Esophagus squamous epithelium (tissue), 5 donors: ENCODE data around the gene CYP2F1. TPM values are rescaled to one million over a fixed set of nuclear protein-coding genes. Genes with fewer than 3 reads are reported as not detected.

Experiments
- DNase-seq: peaks from one replicate; lab custom pipeline; 2025; lab: John Stamatoyannopoulos, UW
- H3K27ac ChIP-seq, 4 donors: fragments of 200-600 bp; sonication (generic); one replicate each; pipeline ENCODE4 v1.5.1; 2016 to 2019; ENCODE audit warnings: mild to moderate bottlenecking in 1 of 4
- H3K27me3 ChIP-seq, 4 donors: fragments of 200-600 bp; sonication (generic); 1 replicate in 3 of 4; 2 replicates in 1 of 4; pipeline versions ENCODE4 v1.5.1 to v1.6.0; 2017 to 2021; ENCODE audit warnings: antibody characterized with exemption in 1 of 4
- H3K36me3 ChIP-seq, 3 donors: fragments of 200-600 bp; sonication (generic); one replicate each; pipeline ENCODE4 v1.5.1; 2016 to 2019
- H3K4me1 ChIP-seq, 3 donors: fragments of 200-600 bp; sonication (generic); one replicate each; pipeline ENCODE4 v1.5.1; 2017 to 2019
- H3K4me3 ChIP-seq, 4 donors: fragments of 200-600 bp; sonication (generic); 1 replicate in 3 of 4; 2 replicates in 1 of 4; pipeline ENCODE4 v1.5.1; 2016 to 2019; ENCODE audit warnings: mild to moderate bottlenecking in 2 of 4, moderate library complexity in 1 of 4
- H3K9me3 ChIP-seq, 3 donors: fragments of 200-600 bp; sonication (generic); one replicate each; pipeline ENCODE4 v1.5.1; 2016 to 2019
- POLR2A ChIP-seq, 4 donors: fragments of 450-650 bp; IDR thresholded peaks; one replicate each; pipeline ENCODE4 v1.6.1; 2017; ENCODE audit warnings: antibody characterized with exemption in 4 of 4, mild to moderate bottlenecking in 4 of 4, moderate library complexity in 3 of 4
- WGBS, 2 donors: methylation state at CpG; one replicate each; pipeline ENCODE4 v1.1.5; 2018; 5-methylcytosine and 5-hydroxymethylcytosine counted together
- intact Hi-C: fragments of 100-400 bp; cut with DNase I; formaldehyde crosslinking; loops from one replicate; pipeline ENCODE4 v1.15.0; 2022
- total RNA-seq, 4 donors: library from RNA; depleted of rRNA; stranded (reverse); fragments of >200 nt; gene quantifications; one replicate each; pipeline ENCODE4 v1.1.0, GENCODE V29; 2016
- TF ChIP-seq, protein P1 (sequence below), 6 experiments: fragments of 450-650 bp in 4 of 6; fragments of 200-600 bp in 2 of 6; sonication (generic) in 2 of 6; IDR thresholded peaks; one replicate each; pipeline ENCODE4 v1.5.1; 2016 to 2019; ENCODE audit warnings: antibody characterized with exemption in 6 of 6, mild to moderate bottlenecking in 4 of 6, moderate library complexity in 4 of 6
- donor health status: DM: yes; HTN: yes; CAD: no.

CYP2F1 gene
- total RNA-seq, 4 donors from 2014 or later = 0.19 to 1.6 TPM; not detected in 2

DNA sequence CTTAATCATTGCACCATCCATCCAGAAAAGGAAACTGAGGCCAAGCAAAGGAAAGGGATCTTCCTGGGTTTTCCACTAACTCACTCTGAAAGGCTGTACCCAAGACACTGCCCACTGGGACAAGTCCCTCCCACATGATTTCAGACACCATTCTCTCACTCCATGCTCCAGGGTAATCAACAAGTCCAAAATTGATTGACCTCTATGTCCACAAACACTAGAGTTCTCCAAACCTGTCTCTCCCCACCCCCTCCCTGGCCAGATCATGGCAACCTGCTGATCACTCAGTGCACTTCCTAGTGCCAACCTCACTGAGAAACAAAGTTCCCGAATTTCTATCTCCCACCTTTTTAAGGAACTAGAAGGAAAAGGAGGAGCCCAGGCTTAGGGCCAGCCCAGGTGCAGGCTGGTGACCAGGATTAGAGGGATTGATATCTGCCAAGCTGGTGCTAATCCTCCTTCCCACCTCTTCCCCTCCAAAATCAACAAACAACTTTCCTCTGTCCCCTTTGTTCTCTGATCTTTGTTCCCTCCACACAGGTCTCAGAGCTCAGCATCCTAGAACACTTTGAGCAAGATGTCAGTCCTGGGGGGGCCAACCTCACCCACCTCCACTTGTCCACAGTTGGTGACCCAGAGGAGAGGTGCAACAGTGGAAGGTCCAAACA lies 28.4 kb upstream of the CYP2F1 start:
- no peak overlapping the region for H3K4me3 ChIP-seq
- no peaks in the 10 kb centered on the region for H3K9me3 ChIP-seq
- intact Hi-C loops = no loop called here
- no peaks in the 10 kb centered on the region for H3K36me3 ChIP-seq
- H3K27me3 ChIP-seq = peaks cover 0 to 60% (median 0%) of the 10 kb centered on the region in 4 donors
- DNase-seq = no peak
- no peaks in the 10 kb centered on the region for H3K4me1 ChIP-seq
- WGBS, 2 donors = 33 to 40% methylated on average over 1 of the region's 1 CpG
- TF ChIP-seq, protein P1, sequence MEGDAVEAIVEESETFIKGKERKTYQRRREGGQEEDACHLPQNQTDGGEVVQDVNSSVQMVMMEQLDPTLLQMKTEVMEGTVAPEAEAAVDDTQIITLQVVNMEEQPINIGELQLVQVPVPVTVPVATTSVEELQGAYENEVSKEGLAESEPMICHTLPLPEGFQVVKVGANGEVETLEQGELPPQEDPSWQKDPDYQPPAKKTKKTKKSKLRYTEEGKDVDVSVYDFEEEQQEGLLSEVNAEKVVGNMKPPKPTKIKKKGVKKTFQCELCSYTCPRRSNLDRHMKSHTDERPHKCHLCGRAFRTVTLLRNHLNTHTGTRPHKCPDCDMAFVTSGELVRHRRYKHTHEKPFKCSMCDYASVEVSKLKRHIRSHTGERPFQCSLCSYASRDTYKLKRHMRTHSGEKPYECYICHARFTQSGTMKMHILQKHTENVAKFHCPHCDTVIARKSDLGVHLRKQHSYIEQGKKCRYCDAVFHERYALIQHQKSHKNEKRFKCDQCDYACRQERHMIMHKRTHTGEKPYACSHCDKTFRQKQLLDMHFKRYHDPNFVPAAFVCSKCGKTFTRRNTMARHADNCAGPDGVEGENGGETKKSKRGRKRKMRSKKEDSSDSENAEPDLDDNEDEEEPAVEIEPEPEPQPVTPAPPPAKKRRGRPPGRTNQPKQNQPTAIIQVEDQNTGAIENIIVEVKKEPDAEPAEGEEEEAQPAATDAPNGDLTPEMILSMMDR (IDR thresholded peaks at IDR 0.05) = no peak
- no peak for TF ChIP-seq POLR2A (IDR thresholded peaks at IDR 0.05)
- no peak overlapping the region for H3K27ac ChIP-seq

DNA sequence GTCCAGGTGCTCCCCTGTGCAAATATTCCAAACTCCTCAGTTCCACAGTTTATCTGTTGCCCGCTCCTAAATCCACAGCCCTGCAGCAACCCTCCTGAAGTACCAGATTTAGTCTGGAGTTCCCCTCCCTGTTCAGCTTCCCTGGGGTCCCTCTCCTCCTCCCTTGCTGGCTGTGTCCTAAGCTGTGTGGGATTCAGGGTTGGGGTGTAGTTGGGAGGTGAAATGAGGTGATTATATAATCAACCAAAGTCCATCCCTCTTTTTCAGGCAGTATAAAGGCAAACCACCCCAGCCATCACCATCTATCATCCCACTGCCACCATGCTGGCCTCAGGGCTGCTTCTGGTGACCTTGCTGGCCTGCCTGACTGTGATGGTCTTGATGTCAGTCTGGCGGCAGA lies 26.1 kb upstream of the CYP2F1 start, which contains the start of gene CYP2A13:
CYP2A13 (plus strand) TSS at position 301 of the 400 bp plus-strand sequence; CDS start at position 322, 21 bp downstream.
- Histone ChIP-seq H3K4me1 (no peaks in the 10 kb centered on the region), H3K36me3 (no peaks in the 10 kb centered on the region), H3K4me3 (no peak within 1 kb of the TSS), H3K27me3 (peaks cover 0 to 62% (median 0%) of the 10 kb centered on the region in 4 donors), H3K9me3 (no peaks in the 10 kb centered on the region), H3K27ac (no peak within 1 kb of the TSS)
- TF ChIP-seq POLR2A (IDR thresholded peaks at IDR 0.05) = no peak
- TF ChIP-seq, protein P1 (IDR thresholded peaks at IDR 0.05) = no peak
- no peak for DNase-seq
- 50 to 70% methylated on average over 1 to 2 of the region's 2 CpGs for WGBS, 2 donors
- intact Hi-C loops = no loop called here

DNA sequence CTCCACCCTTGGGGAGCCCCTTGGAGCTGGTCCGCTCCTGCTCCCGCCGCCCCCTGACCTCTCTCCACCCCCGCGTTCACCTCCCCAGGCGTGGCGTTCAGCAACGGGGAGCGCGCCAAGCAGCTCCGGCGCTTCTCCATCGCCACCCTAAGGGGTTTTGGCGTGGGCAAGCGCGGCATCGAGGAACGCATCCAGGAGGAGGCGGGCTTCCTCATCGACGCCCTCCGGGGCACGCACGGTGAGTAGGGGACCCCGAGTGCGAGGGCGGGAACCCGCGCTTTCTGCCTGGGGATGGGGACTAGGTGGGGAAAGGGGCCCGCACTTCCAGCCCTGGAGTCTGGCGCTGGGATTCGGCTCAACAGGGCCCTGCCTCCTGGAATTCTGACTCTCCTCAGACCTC lies 24.3 kb upstream of the CYP2F1 start:
- Histone ChIP-seq H3K27me3 (peaks cover 0 to 75% (median 0%) of the 10 kb centered on the region in 4 donors), H3K9me3 (no peaks in the 10 kb centered on the region), H3K27ac (no peak overlapping the region), H3K4me3 (no peak overlapping the region), H3K4me1 (no peaks in the 10 kb centered on the region), H3K36me3 (no peaks in the 10 kb centered on the region)
- no peak for DNase-seq
- WGBS, 2 donors = 4% methylated on average over 10 of the region's 32 CpGs; no CpG with 5 or more reads in 1 of the 2 donors
- intact Hi-C loops = no loop called here
- TF ChIP-seq, protein P1 (IDR thresholded peaks at IDR 0.05) = no peak
- no peak for TF ChIP-seq POLR2A (IDR thresholded peaks at IDR 0.05)

DNA sequence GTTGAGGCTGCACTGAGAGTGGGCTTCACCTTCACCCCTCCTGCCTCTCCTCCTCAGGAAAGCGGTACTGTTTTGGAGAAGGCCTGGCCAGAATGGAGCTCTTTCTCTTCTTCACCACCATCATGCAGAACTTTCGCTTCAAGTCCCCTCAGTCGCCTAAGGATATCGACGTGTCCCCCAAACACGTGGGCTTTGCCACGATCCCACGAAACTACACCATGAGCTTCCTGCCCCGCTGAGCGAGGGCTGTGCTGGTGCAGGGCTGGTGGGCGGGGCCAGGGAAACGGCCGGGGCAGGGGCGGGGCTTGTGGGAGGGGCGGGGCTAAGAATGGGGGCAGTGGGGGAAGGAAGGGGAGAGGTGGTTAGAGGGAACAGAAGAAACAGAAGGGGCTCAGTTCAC lies 18.5 kb upstream of the CYP2F1 start:
- TF ChIP-seq, protein P1 (IDR thresholded peaks at IDR 0.05) = no peak
- Histone ChIP-seq H3K27me3 (peaks cover 0 to 71% (median 0%) of the 10 kb centered on the region in 4 donors), H3K4me1 (no peaks in the 10 kb centered on the region), H3K27ac (no peak overlapping the region), H3K4me3 (no peak overlapping the region), H3K9me3 (peaks cover 0 to 10% (median 0%) of the 10 kb centered on the region in 3 donors), H3K36me3 (no peaks in the 10 kb centered on the region)
- intact Hi-C loops = no loop called here
- 26 to 76% methylated on average over 4 to 8 of the region's 15 CpGs for WGBS, 2 donors
- DNase-seq = no peak

DNA sequence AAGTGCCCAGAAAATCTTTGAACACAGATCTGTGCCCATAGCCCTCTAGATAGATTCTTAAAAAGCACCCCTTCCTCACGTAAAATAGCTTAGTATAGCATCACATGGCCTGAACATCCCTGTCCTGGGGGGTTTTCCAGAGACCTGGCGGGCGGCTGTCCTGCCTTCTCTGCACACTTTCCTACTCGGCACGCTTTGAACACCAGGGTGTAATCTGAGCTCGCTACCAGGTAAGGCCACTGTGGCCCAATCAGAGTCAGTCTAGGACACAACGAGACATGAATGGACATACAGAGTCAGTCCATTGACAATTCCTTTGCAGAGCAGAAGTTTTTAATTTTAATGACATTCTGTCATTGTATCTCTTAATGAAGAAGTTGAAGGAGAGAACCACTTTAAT lies 17.9 kb upstream of the CYP2F1 start:
- WGBS, 2 donors = 66 to 77% methylated on average over 7 of the region's 7 CpGs
- peaks cover 0 to 68% (median 0%) of the 10 kb centered on the region in 4 donors for H3K27me3 ChIP-seq
- intact Hi-C loops = no loop called here
- peaks cover 0 to 10% (median 0%) of the 10 kb centered on the region in 3 donors for H3K9me3 ChIP-seq
- no peak overlapping the region for H3K27ac ChIP-seq
- no peaks in the 10 kb centered on the region for H3K4me1 ChIP-seq
- no peak for DNase-seq
- TF ChIP-seq POLR2A (IDR thresholded peaks at IDR 0.05) = no peak
- TF ChIP-seq, protein P1 (IDR thresholded peaks at IDR 0.05) = no peak
- no peak overlapping the region for H3K4me3 ChIP-seq
- no peaks in the 10 kb centered on the region for H3K36me3 ChIP-seq
